GM21717 (cell line): Measurements from ENCODE around the gene CEACAM3.
"Not testable (repeated sequence)": the region's sequence is repeated elsewhere in the genome, so short reads cannot be mapped to it uniquely, and the experiment has no call there.

Experiments
- ATAC-seq: cut with Tn5 transposase; IDR thresholded peaks from one replicate; pipeline ENCODE4 v1.9.1; 2021; ENCODE audit warnings: mild to moderate bottlenecking, moderate library complexity; ENCODE audit not compliant: unreplicated experiment

The CEACAM3 gene

DNA sequence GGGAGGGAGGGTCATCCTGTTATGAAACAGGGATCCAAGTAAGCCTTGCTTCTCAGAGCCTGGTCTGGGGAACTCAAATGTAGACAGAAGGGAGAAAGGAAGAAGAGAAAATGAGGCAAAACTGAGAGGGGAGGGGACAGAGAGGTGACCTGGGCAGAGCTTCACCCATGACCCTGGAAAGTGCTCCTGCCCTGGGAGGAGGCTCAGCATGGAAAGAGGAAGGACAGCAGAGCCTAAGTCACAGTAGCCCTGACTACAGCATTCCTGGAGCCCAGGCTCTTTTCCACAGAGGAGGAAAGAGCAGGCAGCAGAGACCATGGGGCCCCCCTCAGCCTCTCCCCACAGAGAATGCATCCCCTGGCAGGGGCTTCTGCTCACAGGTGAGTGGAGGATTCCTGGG lies at the start of gene CEACAM3:
TSS of gene CEACAM3 (plus strand) at position 226 of the 400 bp plus-strand sequence. CDS start at position 317, 91 bp downstream.
- no peak for ATAC-seq

DNA sequence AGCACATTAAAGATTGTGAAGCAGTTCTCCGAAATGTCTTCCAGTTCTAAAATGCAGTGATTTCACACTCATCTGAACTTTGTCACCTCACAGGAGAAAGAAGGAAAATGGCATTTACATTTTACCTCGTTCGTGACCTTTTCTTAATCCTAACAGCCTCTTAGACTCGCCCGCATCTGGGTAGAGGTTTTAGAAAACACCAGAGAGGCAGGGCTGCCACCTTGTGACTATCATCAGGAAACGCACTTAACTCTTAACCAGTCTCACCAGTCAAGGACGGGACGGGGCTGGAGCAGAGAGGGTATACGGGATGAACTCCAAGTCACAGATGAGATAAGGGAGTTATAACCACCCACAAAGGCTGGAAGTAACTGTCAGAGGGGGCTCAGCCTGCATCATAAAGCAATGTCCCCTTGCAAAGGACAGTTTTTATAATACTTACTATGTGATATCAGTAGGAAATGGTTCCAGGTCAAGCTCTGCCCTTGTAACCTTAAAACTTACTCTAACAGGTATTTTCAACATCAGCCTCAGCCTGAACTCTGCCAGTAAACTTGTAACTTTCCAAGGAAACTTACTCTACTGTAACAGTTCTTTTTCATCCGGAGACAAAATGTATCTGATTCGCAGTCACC lies 49.7 kb upstream of the CEACAM3 start:
- no peak for ATAC-seq

DNA sequence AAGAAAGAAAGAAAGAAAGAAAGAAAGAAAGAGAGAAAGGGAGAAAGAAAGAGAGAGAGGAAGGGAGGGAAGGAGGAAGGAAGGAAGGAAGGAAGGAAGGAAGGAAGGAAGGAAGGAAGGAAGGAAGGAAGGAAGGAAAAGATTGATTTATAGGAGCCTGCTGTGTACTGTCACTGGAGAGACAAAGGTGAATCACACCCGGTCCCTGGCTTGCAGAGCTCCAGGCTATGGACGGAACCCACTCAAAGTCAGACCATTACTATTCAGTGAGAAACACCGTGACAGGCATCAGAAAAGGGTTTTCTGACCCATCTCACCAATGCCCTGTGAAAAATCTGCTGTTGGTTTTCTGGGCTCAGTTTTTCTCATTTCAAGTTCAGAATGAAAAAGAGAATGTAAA lies 48.4 kb upstream of the CEACAM3 start:
- ATAC-seq, result no peak

DNA sequence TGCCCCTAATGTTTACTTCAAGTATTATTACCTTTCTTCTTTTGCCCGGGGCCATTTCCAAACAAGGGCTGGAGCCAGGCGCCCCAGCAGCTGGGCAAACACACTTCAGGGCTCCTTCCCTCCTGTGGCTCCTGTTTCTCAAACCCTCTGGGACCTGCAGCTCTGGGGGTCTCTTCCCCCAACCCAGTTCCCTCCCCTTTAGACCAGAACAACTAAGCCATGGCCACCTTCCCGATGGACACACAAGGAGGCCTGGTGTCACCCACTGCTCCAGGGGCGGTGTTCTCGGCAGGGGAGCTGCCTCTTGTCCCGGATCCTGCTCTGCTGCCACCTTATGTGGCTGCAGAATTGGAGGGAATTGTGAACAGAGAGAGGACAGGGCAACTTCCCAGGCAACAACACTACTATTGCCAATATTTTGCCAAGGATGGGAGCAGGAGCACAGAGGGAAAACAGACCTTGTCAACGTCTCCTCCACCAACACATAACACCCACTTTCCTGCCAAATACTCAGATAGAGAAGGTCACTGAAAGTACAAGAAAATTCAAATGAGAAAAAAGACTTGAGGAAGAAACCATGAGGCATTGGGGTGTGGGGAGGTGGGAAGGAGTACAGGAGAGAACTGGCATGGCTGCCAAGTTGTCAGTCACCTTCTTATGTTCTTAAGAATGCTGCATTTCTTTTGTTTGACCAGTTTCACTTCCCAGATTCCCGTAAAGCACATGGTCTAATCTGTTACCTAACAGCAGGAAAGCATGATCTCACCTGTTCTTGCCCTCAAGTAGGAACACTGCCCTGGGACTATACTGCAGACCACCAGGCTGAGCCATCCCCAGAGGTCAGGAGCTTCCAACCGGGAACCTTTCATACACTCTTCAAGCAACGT lies 45.9 kb upstream of the CEACAM3 start:
- ATAC-seq, result not testable (repeated sequence)

DNA sequence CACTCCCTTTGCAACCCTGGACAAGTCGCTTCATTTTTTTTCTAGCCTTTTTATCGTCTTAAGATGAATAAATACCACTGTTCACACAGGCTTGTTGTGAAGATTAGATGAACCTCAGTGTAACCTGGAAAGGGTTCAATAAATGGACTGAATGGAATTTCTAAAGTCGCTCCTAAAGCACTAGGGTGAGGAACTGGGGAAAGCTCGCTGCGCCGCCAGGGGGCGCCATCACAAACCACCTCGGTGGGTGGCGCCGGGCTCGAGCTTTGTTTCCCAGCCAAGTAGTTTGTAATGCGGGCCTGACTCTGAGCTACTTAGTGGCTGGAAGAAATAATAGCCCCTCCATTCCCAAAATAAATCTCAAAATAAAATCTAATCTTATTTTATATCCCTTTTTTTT lies 43.2 kb upstream of the CEACAM3 start:
- ATAC-seq, result no peak

DNA sequence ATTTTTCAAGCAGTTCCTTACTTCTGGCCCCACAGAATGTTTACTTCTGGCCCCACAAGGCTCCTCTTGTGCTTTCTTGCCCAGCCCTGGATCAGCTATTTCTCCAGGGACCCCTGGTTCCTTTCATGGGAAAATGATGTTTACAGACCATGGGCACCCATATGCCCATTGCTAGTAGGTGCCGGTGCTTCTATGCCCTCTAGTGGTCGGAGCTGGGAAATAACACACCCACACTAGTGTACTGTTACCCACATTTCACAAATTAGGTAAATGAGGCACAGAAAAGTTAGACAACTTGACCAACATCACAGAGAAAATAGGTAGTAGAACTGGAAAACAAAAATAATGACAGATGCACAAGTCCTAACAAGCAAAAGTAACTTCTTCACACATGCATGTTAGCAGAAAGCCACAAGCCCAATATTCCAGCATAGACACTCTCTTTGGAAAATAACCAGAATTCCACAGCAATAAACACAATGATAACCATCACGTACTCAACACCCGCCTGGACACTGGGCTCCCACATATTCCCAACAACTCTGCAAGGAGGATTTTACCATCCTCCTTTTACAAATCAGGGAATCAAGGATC lies 42.4 kb upstream of the CEACAM3 start:
- ATAC-seq, result no peak

DNA sequence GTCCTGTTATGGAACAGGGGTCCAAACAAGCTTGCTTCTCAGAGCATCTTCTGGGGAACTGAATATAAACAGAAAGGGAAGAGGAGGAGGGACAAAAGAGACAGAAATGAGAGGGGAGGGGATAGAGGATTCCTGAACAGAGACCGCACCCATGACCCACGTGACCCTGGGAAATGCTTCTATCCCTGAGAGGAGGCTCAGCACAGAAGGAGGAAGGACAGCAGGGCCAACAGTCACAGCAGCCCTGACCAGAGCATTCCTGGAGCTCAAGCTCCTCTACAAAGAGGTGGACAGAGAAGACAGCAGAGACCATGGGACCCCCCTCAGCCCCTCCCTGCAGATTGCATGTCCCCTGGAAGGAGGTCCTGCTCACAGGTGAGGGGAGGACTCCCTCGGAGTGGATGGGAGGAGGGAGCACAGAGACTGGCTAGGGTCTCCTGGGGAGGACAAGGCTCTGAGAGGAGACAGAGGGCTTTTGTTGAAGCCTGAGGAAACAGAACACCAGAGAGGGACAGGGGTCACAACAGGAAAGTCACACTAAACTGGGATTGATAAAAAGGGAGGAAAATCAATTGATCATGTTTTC lies 41.0 kb upstream of the CEACAM3 start, which contains the start of gene CEACAM6:
TSS of gene CEACAM6 (plus strand) at position 203 of the 586 bp plus-strand sequence. CDS start at position 312, 109 bp downstream.
- no peak for ATAC-seq

DNA sequence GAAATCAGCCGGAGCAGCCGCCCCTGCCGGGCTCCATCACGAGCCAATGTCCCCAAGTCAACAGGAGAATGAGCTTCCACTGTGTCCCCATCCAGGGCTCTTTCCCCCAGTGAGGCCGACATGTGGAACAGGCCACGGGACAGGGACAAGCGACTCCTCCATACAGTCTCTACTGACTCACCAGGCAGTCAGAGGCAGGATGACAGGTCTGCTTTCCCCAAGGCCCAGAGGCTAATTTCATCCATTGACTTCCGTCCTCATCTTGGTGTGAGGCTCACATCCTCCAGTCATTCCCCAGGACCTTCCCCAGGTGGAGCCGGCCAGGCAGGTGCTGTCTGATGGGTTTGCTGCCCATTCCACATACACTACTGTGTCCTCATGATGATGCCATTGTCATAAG lies 37.5 kb upstream of the CEACAM3 start:
- ATAC-seq, result no peak

DNA sequence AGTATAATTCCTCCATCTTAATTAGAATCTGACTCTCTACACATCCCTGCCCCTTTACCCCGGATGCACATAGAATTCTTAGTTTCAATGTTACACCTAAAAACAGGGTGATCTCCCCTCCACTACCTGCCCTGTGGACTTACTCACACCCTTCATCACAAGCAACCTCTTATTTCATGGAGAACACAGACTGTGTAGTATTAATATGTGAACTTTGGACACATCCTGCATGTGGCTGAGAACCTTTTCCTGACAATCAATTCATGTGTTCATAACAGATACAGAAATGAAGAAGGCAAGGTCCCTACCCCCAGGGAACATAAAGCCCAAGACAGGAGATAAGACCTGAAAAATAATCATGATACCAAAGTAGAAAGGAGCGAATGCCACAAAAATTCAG lies 29.3 kb upstream of the CEACAM3 start:
- no peak for ATAC-seq

DNA sequence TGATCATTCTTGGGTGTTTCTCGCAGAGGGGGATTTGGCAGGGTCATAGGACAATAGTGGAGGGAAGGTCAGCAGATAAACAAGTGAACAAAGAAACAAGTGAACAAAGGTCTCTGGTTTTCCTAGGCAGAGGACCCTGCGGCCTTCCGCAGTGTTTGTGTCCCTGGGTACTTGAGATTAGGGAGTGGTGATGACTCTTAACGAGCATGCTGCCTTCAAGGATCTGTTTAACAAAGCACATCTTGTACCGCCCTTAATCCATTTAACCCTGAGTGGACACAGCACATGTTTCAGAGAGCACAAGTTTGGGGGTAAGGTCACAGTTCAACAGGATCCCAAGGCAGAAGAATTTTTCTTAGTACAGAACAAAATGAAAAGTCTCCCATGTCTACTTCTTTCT lies 28.3 kb upstream of the CEACAM3 start:
- ATAC-seq, result not testable (repeated sequence)

DNA sequence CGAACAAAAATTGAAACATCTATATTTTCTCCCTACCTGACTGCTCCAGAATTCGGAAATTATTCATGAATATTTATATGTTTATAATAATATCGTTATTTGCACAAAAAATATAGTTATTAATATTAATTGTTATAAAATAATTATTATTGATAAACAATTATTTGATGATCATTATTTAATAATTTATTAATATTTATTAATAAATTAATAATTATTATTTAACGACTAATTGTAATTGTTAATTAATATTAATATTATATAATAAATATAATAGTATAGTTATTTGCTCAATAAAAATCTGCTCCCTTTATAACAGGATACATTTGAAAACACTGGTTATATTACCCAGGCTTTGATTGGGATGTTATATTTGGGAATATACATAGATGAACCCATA lies 26.8 kb upstream of the CEACAM3 start:
- ATAC-seq, result no peak

DNA sequence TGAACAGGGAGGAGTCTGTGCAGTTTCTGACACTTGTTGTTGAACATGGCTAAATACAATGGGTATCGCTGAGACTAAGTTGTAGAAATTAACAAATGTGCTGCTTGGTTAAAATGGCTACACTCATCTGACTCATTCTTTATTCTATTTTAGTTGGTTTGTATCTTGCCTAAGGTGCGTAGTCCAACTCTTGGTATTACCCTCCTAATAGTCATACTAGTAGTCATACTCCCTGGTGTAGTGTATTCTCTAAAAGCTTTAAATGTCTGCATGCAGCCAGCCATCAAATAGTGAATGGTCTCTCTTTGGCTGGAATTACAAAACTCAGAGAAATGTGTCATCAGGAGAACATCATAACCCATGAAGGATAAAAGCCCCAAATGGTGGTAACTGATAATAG lies 25.0 kb upstream of the CEACAM3 start:
- no peak for ATAC-seq

DNA sequence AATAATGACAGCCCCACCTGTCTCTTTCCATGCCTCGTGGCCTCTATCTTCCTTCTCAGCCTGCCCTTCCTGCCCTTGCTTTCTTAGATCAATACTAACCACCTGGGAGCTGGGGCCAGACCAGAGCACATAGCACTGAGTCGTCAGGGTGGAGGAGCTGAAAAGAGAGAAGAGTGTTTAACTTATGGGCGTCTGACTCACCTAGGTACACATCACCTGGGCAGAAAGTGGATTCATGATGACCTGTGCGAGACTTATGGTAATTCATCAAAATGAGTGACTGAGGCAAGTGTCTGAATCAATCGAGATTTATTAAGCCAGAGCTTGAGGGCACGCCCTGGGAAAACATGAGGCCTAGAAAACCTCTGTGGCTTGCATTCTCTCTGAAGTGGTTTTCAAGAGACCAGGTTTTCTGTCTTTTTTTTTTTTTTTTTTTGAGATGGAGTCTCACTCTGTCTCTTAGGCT lies 21.8 kb upstream of the CEACAM3 start:
- ATAC-seq, result no peak

DNA sequence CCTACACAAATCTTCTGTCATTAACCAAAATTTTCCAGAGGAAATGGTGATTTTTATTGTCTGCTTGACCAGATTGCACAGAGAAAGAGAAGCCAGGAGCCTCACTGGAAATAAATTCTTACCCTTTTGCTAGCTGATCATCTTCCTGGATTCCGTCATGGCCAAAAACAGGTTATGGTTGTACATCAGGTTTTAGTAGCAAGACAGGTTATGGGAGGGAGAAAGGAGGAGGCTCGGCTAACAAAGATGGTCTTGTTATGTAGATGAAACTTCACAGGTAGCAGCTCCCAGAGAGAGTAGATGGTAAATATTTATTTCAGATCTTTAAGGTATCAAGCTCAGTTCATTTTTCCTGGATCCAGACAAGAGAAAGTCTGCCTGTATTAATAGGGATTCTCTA lies 19.7 kb upstream of the CEACAM3 start:
- no peak for ATAC-seq

DNA sequence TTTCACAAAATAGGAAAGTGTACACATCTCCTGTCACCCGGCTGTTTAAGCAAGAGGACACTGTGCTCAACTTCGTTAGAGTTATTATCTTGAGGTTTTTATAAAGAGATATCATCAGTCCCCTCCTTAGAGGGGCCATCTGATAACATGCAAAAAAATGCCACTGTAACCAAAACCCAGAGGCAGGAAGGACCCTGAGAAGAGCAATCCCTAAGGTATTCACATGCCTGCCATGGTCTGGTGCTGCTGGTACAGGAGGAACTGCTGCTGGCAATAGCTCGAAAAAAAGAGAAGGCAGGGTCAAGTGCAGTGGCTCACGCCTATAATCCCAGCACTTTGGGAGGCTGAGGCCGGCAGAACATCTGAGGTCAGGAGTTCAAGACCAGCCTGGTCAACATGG lies 12.8 kb upstream of the CEACAM3 start:
- ATAC-seq, result no peak

DNA sequence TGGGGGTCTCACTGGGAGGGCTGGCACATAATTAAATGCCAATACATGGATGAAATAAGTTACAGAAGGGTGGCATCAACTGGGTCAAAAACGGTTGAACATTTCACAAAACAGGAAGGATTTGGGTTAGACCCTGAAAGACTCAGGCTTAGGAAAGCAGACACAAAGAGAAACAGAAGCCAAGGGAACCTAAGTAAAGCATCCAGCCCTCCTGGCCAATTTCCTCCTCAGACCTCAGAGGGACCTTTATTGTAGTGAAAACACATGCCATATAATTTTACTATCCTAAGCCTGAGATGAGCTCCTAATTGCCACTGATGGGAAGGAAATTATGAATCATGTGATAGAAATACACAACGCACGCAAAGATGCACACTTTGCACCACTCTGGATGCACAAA lies 12.1 kb upstream of the CEACAM3 start:
- no peak for ATAC-seq

DNA sequence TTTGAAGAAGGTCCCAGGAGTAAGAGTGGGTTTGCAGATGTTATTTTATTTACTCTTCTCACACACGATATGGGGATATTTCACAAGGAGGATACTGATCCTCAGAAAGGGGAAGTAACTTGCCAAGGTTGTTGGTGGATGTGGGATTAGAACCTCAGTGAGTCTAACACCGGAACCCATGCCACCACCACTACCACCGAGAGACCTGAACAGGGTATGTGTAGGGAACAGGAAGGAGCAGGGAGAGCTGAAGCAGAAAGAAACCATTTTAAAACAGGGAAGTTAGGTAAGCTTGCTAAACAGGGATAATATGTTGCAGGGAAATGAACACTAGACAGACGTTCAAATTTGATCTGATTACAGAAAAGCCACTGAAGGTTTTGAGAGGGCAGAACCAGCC lies 11.6 kb upstream of the CEACAM3 start:
- no peak for ATAC-seq

DNA sequence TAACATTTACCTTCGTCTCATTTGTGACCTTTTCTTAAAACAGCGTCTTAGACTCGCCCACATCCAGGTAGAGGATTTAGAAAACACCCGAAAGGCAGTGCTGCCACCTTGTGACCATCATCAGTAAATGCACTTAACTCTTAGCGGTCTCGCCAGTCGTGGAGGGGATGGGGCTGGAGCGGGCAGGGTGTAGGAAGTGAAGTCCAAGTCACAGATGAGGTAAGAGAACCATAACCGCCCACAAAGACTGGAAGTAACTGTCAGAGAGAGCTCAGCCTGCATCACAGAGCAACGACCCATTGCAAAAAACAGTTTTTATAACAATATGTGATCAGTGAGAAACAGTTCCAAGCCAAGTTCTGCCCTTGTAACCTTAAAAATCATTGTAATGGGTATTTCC lies 10.7 kb upstream of the CEACAM3 start:
- no peak for ATAC-seq

DNA sequence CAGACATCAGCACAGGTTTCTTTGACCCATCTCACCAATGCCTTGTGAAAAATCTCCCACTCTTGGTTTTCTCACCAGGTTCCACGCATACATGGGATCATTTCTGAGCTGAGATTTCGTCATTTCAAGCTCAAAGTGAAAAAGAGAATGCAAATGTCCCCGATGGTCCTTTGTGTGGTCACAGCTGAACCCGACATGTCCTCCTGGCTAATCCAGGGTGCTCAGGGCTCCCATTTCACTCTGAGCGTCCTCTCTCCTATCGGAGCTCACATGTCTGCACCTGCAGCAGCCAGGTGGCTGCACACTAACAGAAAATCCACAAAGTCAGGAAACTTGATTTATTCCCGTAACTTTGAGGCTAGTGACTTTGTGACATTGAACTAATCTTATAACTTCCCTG lies 9.3 kb upstream of the CEACAM3 start:
- no peak for ATAC-seq

DNA sequence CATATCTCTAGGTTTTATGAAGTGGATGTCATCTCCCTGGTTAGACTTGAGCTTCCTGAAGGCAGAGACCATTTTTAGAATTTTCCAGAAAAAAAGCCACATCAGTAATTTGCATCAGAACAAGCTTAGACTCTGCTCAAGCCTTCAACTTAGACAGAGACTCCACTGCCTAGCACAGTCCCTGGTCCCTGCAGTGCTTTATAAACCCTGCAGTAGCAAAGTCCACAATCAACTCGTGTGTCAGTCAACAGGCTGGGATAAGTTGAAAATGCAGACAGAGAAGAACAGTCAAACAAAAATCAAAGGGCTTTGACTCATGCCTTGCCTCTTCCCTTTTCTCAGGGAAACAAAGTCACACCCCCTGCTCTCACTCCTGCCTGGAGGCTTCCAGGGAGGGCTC lies 7.9 kb upstream of the CEACAM3 start:
- ATAC-seq, result not testable (repeated sequence)

DNA sequence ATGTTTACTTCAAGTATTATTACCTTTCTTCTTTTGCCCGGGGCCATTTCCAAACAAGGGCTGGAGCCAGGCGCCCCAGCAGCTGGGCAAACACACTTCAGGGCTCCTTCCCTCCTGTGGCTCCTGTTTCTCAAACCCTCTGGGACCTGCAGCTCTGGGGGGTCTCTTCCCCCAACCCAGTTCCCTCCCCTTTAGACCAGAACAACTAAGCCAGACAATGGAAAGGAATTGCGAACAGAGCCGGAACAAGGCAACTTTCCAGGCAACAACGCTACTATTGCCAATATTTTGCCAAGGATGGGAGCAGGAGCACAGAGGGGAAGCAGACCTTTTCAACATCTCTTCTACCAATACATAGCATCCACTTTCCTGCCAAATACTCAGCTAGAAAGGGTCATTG lies 7.3 kb upstream of the CEACAM3 start:
- not testable (repeated sequence) for ATAC-seq
